Breast epithelium (tissue), 3 donors: ENCODE measurements around the gene ENOX1.

Experiments
- CTCF ChIP-seq, 3 donors: fragments of 450-650 bp; IDR thresholded peaks; one replicate each; pipeline ENCODE4 v1.5.1; 2016 to 2017; ENCODE audit warnings: antibody characterized with exemption in 3 of 3, mild to moderate bottlenecking in 3 of 3, moderate library complexity in 3 of 3
- POLR2AphosphoS5 ChIP-seq, 3 donors: sonication (generic); formaldehyde crosslinking; IDR thresholded peaks; one replicate each; pipeline ENCODE4 v1.6.1; 2017; ENCODE audit warnings: antibody characterized with exemption in 3 of 3

- TF ChIP-seq CTCF (IDR thresholded peaks at IDR 0.05) (no peak), POLR2AphosphoS5 (IDR thresholded peaks at IDR 0.05) (no peak)
These were observed 521.7 kb downstream of the ENOX1 start for GRCh38 chr13:43265028-43265427.
